GM19463 (cell line): ENCODE measurements around the gene COL9A3.

Experiments used
- ATAC-seq: cut with Tn5 transposase; IDR thresholded peaks from one replicate; pipeline ENCODE4 v1.9.1; 2021; ENCODE audit warnings: mild to moderate bottlenecking, moderate library complexity; ENCODE audit not compliant: unreplicated experiment

COL9A3 gene

DNA sequence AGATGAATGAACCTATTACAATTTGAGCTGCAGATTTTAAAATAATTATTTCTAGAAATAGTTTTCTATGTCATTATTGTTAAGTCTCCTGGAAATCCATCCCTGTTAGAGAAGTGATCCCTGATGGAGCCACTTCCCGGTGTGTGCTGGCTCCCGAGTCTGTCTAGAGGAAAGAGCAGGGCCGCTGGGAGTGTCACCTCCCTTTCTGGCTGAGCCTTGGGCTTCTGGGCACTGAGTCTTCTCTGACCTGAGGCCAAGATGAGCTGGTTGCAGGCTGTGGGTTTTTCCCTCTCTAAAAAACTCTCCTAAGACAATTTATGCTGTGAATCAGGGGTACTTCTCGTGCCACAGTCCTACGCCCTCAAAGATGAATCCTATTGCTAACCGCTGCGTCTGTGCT, 73.6 kb downstream of the COL9A3 start:
- no peak for ATAC-seq
